NCI-H1436 treated with DMSO at 0.1 percent for 48 hours (cell line): ENCODE results near the gene SLC10A6.

Source experiments
- DNase-seq: peaks from one replicate; lab custom pipeline; 2025; lab: John Stamatoyannopoulos, UW

SLC10A6 gene

GRCh38 chr4:86775061-86775460 lies 74.1 kb downstream of the SLC10A6 start:
- no peak for DNase-seq
